Progenitor cell of endocrine pancreas (in vitro differentiated cells): ENCODE measurements around the gene MTNR1A. TPM values are rescaled to one million over a fixed set of nuclear protein-coding genes. Genes with fewer than 3 reads are reported as not detected.

Experiments
- DNase-seq: peaks from one replicate; pipeline ENCODE4 v3.0.0; 2021; ENCODE audit warnings: low spot score; ENCODE audit not compliant: unreplicated experiment
- H3K27ac Mint-ChIP-seq: 2 replicates; pipeline ENCODE4 v1.8.0; 2021; ENCODE audit warnings: mild to moderate bottlenecking, moderate library complexity, mixed read lengths
- H3K27me3 Mint-ChIP-seq: 2 replicates; pipeline ENCODE4 v1.8.0; 2021; ENCODE audit warnings: mixed read lengths
- H3K36me3 Mint-ChIP-seq: 2 replicates; pipeline ENCODE4 v1.8.0; 2022; ENCODE audit warnings: mixed read lengths; ENCODE audit not compliant: insufficient read depth
- H3K4me1 Mint-ChIP-seq: 2 replicates; pipeline ENCODE4 v1.8.0; 2021; ENCODE audit warnings: low read depth, mixed read lengths
- H3K4me3 Mint-ChIP-seq: 2 replicates; pipeline ENCODE4 v1.8.0; 2021; ENCODE audit warnings: low read depth, mild to moderate bottlenecking, moderate library complexity, mixed read lengths
- H3K9me3 Mint-ChIP-seq: 2 replicates; pipeline ENCODE4 v1.8.0; 2021; ENCODE audit warnings: low read depth, mixed read lengths
- CTCF ChIP-seq: fragments of 200-600 bp; sonication (generic); IDR thresholded peaks from one replicate; pipeline ENCODE4 v1.5.0; 2021; ENCODE audit warnings: antibody characterized with exemption, mild to moderate bottlenecking; ENCODE audit not compliant: unreplicated experiment
- total RNA-seq: library from RNA; stranded (reverse); gene quantifications from 2 replicates; pipeline ENCODE4 v1.2.1, GENCODE V29; 2021

Gene MTNR1A
- total RNA-seq, 1 donor from 2014 or later = 2.7 TPM

GRCh38 chr4:186497043-186497442 lies 58.3 kb downstream of the MTNR1A start:
- Mint-ChIP-seq H3K36me3 (peaks cover 5% of the 10 kb centered on the region), H3K9me3 (peaks cover 24% of the 10 kb centered on the region), H3K27ac (no peak overlapping the region), H3K27me3 (no peaks in the 10 kb centered on the region), H3K4me1 (no peaks in the 10 kb centered on the region), H3K4me3 (no peak overlapping the region)
- TF ChIP-seq CTCF = no peak
- no peak for DNase-seq

- no peak overlapping the region for H3K27ac Mint-ChIP-seq
- no peak for TF ChIP-seq CTCF
- H3K4me3 Mint-ChIP-seq = no peak overlapping the region
- peaks cover 7% of the 10 kb centered on the region for H3K36me3 Mint-ChIP-seq
- peaks cover 41% of the 10 kb centered on the region for H3K9me3 Mint-ChIP-seq
- H3K27me3 Mint-ChIP-seq = no peaks in the 10 kb centered on the region
- H3K4me1 Mint-ChIP-seq = no peaks in the 10 kb centered on the region
- DNase-seq = no peak
Observed at GRCh38 chr4:186494496-186494895, 60.9 kb downstream of the MTNR1A start.

GRCh38 chr4:186487726-186488125 lies 67.6 kb downstream of the MTNR1A start:
- no peak for DNase-seq
- Mint-ChIP-seq H3K4me3 (no peak overlapping the region), H3K27ac (no peak overlapping the region), H3K36me3 (peaks cover 3% of the 10 kb centered on the region), H3K9me3 (peaks cover 20% of the 10 kb centered on the region), H3K27me3 (no peaks in the 10 kb centered on the region), H3K4me1 (peaks cover 1% of the 10 kb centered on the region)
- no peak for TF ChIP-seq CTCF

GRCh38 chr4:186486172-186486571 lies 69.2 kb downstream of the MTNR1A start:
- peaks cover 2% of the 10 kb centered on the region for H3K36me3 Mint-ChIP-seq
- peaks cover 1% of the 10 kb centered on the region for H3K4me1 Mint-ChIP-seq
- DNase-seq = no peak
- no peak overlapping the region for H3K27ac Mint-ChIP-seq
- H3K4me3 Mint-ChIP-seq = no peak overlapping the region
- TF ChIP-seq CTCF = no peak
- H3K27me3 Mint-ChIP-seq = no peaks in the 10 kb centered on the region
- peaks cover 13% of the 10 kb centered on the region for H3K9me3 Mint-ChIP-seq

GRCh38 chr4:186485561-186486062 lies 69.8 kb downstream of the MTNR1A start:
- no peak for TF ChIP-seq CTCF
- Mint-ChIP-seq H3K4me1 (peaks cover 1% of the 10 kb centered on the region), H3K36me3 (peaks cover 2% of the 10 kb centered on the region), H3K4me3 (no peak overlapping the region), H3K27ac (no peak overlapping the region), H3K27me3 (no peaks in the 10 kb centered on the region), H3K9me3 (peaks cover 8% of the 10 kb centered on the region)
- DNase-seq = no peak
